B cell (primary cell): Measurements from ENCODE around the gene CDK4. TPM values are rescaled to one million over a fixed set of nuclear protein-coding genes. Genes with fewer than 3 reads are reported as not detected.
A peak's percentile ranks its signal among the peaks of the same experiment; 100 is the strongest.

Experiments used
- ATAC-seq: fragments of 200-7000 bp; cut with Tn5 transposase; one replicate; pipeline ENCODE4 v1.10.0; 2021; ENCODE audit warnings: low read depth, mild to moderate bottlenecking, moderate number of reproducible peaks, moderate library complexity
- CTCF ChIA-PET: fragments of 350-600 bp; sonication (Branson Sonifier 250); formaldehyde crosslinking; loops from one replicate; lab custom pipeline; 2021; ENCODE audit warnings: antibody characterized with exemption, inconsistent platforms; lab: Charles Lee
- POLR2A ChIA-PET: fragments of 350-600 bp; sonication (Branson Sonifier 250); formaldehyde crosslinking; loops from one replicate; lab custom pipeline; 2021; ENCODE audit warnings: antibody characterized with exemption; lab: Charles Lee
- DNase-seq: peaks from one replicate; pipeline ENCODE4 v3.0.0; 2013
- H2AFZ ChIP-seq: 2 replicates; pipeline ENCODE4 v1.6.1; 2012; ENCODE audit warnings: mild to moderate bottlenecking, low read depth, low read length; ENCODE audit not compliant: insufficient read depth, poor library complexity, severe bottlenecking
- H3K27ac ChIP-seq, 2 donors: 1 replicate in 1 of 2; 2 replicates in 1 of 2; pipeline ENCODE4 v1.5.1; 2012 to 2013; ENCODE audit warnings: low read length in 2 of 2, mild to moderate bottlenecking in 2 of 2, moderate library complexity in 1 of 2
- H3K27me3 ChIP-seq, 4 experiments: fragments of 200-600 bp in 1 of 4; sonication (generic) in 1 of 4; replicated peaks in 1 of 4; 1 replicate in 2 of 4; 2 replicates in 2 of 4; pipeline versions ENCODE4 v1.6.1 to v1.7.0; 2013 to 2016; ENCODE audit warnings: low read length in 3 of 4, mild to moderate bottlenecking in 2 of 4, mixed read lengths in 1 of 4, moderate library complexity in 1 of 4; ENCODE audit not compliant: insufficient read depth in 4 of 4, control insufficient read depth in 3 of 4; ENCODE audit errors: control extremely low read depth in 1 of 4
- H3K36me3 ChIP-seq, 2 experiments: replicated peaks in 1 of 2; 1 replicate in 1 of 2; 2 replicates in 1 of 2; pipeline versions ENCODE4 v1.6.1 to v1.7.1; 2013; ENCODE audit warnings: low read length in 1 of 2; ENCODE audit not compliant: insufficient read depth in 2 of 2, control insufficient read depth in 1 of 2; ENCODE audit errors: control extremely low read depth in 1 of 2, extremely low read depth in 1 of 2
- H3K4me1 ChIP-seq, 2 donors: fragments of 200-600 bp in 1 of 2; sonication (generic) in 1 of 2; 1 replicate in 1 of 2; 2 replicates in 1 of 2; pipeline versions ENCODE4 v1.5.1 to v1.6.1; 2013 to 2017; ENCODE audit warnings: low read length in 2 of 2; ENCODE audit not compliant: control insufficient read depth in 2 of 2, insufficient read depth in 2 of 2
- H3K4me2 ChIP-seq: replicated peaks from 2 replicates; pipeline ENCODE3; 2012; ENCODE audit warnings: mild to moderate bottlenecking, low read depth, low read length; ENCODE audit not compliant: poor library complexity, severe bottlenecking
- H3K4me3 ChIP-seq, 5 experiments: fragments of 200-600 bp in 1 of 5; sonication (generic) in 1 of 5; 1 replicate in 3 of 5; 2 replicates in 2 of 5; pipeline versions ENCODE4 v1.5.1 to v1.7.0; 2011 to 2016; ENCODE audit warnings: low read length in 4 of 5, mild to moderate bottlenecking in 4 of 5, low read depth in 2 of 5, control low read depth in 1 of 5, moderate library complexity in 1 of 5; ENCODE audit not compliant: insufficient read depth in 1 of 5; ENCODE audit errors: control extremely low read depth in 1 of 5, extremely low read depth in 1 of 5
- H3K79me2 ChIP-seq: fragments of 200-600 bp; sonication (generic); one replicate; pipeline ENCODE4 v1.6.0; 2016; ENCODE audit warnings: low read length; ENCODE audit not compliant: control insufficient read depth, insufficient read depth
- H3K9ac ChIP-seq: fragments of 200-600 bp; sonication (generic); 2 replicates; pipeline ENCODE4 v1.6.1; 2017; ENCODE audit warnings: mild to moderate bottlenecking, low read length, moderate library complexity
- H3K9me3 ChIP-seq, 3 donors: one replicate each; pipeline versions ENCODE4 v1.6.1 to v1.7.1; 2013; ENCODE audit warnings: low read length in 2 of 3; ENCODE audit not compliant: control insufficient read depth in 2 of 3, insufficient read depth in 1 of 3; ENCODE audit errors: control extremely low read depth in 1 of 3
- H4K20me1 ChIP-seq: 2 replicates; pipeline ENCODE4 v1.6.0; 2012; ENCODE audit warnings: mild to moderate bottlenecking, low read length; ENCODE audit not compliant: insufficient read depth, control insufficient read depth, poor library complexity, severe bottlenecking
- H3K27ac Mint-ChIP-seq: one replicate; pipeline ENCODE4 v1.8.0; 2021; ENCODE audit warnings: mixed read lengths
- H3K27me3 Mint-ChIP-seq: one replicate; pipeline ENCODE4 v1.8.0; 2021; ENCODE audit warnings: mixed read lengths
- H3K4me1 Mint-ChIP-seq: one replicate; pipeline ENCODE4 v1.8.0; 2021; ENCODE audit warnings: mixed read lengths
- H3K4me3 Mint-ChIP-seq: one replicate; pipeline ENCODE4 v1.8.0; 2021; ENCODE audit warnings: mixed read lengths
- H3K9me3 Mint-ChIP-seq: one replicate; pipeline ENCODE4 v1.8.0; 2022; ENCODE audit warnings: mixed read lengths; ENCODE audit not compliant: insufficient read depth
- EZH2 ChIP-seq: IDR thresholded peaks from 2 replicates; pipeline ENCODE4 v1.6.1; 2012; ENCODE audit warnings: borderline replicate concordance, low read depth, mild to moderate bottlenecking, moderate library complexity, low read length; ENCODE audit not compliant: insufficient read depth, poor library complexity, severe bottlenecking
- WGBS: methylation state at CpG from one replicate; pipeline ENCODE4 v1.1.5; 2013; ENCODE audit warnings: missing lambda C conversion rate; ENCODE audit not compliant: insufficient coverage; 5-methylcytosine and 5-hydroxymethylcytosine counted together
- intact Hi-C: fragments of 100-400 bp; cut with micrococcal nuclease; formaldehyde crosslinking; loops from one replicate; pipeline ENCODE4 v1.10.0; 2022
- polyA plus RNA-seq: library from polyadenylated mRNA; depleted of rRNA; stranded (reverse); fragments of >200 nt; gene quantifications from 2 replicates; pipeline ENCODE4 v1.2.3, GENCODE V29; 2012
- total RNA-seq, 2 donors: library from RNA; stranded (reverse); fragments of 120-200 nt in 1 of 2; gene quantifications; 1 replicate in 1 of 2; 2 replicates in 1 of 2; pipeline versions ENCODE4 v1.2.3 to v1.2.4, GENCODE V29; 2013 to 2022
- TF ChIP-seq, protein P1 (sequence below): fragments of 200-600 bp; IDR thresholded peaks from one replicate; pipeline ENCODE4 v1.8.0; 2022; ENCODE audit warnings: antibody characterized with exemption, mild to moderate bottlenecking

The CDK4 gene
- total and polyA plus RNA-seq, 2 donors (not counting 1 experiment from before 2014, with no cell fraction given), result 34.8 to 44.6 TPM

DNA sequence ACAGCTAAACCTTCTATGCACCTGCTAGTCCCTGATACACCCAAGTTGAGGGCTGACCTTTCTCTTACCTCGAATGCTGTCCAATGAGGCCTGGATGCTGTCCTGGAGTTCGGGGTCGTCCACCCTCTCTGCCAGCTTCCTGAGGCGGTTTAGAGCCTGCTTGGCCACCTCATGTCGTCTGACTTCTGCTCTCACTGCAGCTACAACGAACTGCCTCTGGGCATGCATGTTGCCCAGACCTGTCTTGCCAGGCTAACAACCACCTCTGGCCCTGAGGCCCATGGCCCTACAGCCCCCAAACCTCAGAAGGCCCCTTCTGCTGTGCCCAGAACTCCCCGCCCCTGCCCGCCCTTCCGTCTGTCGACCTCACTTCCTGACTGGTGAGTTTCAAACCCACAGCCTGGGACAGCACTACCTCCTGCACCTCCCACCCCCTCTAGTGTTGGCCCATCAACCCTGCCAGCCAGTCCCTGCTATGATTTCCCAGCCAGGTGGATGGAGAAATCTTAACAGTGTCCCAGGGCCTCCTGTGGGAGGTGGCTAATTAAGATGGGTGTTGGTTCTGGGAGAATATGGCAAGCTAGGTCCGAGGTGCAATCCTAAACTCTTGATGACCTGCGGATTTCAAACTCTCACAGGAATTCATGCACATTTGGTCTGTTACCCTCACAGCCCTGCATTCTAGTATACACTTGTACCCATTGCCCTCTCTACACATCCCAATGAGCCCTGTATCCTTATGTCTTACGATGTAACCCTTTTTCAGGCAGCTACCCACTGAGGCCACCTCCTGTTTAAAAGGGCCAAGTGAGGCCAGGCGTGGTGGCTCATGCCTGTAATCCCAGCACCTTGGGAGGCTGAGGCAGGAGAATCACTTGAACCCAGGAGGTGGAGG is 10.0 kb downstream of the CDK4 start:
- H3K4me2 ChIP-seq, result peak overlapping the region; percentile 71
- TF ChIP-seq EZH2, result no peak
- TF ChIP-seq, protein P1, sequence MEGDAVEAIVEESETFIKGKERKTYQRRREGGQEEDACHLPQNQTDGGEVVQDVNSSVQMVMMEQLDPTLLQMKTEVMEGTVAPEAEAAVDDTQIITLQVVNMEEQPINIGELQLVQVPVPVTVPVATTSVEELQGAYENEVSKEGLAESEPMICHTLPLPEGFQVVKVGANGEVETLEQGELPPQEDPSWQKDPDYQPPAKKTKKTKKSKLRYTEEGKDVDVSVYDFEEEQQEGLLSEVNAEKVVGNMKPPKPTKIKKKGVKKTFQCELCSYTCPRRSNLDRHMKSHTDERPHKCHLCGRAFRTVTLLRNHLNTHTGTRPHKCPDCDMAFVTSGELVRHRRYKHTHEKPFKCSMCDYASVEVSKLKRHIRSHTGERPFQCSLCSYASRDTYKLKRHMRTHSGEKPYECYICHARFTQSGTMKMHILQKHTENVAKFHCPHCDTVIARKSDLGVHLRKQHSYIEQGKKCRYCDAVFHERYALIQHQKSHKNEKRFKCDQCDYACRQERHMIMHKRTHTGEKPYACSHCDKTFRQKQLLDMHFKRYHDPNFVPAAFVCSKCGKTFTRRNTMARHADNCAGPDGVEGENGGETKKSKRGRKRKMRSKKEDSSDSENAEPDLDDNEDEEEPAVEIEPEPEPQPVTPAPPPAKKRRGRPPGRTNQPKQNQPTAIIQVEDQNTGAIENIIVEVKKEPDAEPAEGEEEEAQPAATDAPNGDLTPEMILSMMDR, result peak; percentile 64
- WGBS, result 14% methylated on average over 13 of the region's 14 CpGs
- peak overlapping the region; percentile 43 to 79 (median 62) for H3K4me3 ChIP-seq
- peak overlapping the region; percentile 84 for H3K4me3 Mint-ChIP-seq
- H4K20me1 ChIP-seq, result peaks cover 38% of the 10 kb centered on the region
- ATAC-seq (peak; percentile 58), DNase-seq (peak; percentile 82)
- H3K4me1 Mint-ChIP-seq, result peaks cover 55% of the 10 kb centered on the region
- H3K27ac Mint-ChIP-seq, result peak overlapping the region; percentile 83
- peaks cover under 1 to 24% of the 10 kb centered on the region in 2 experiments for H3K36me3 ChIP-seq
- ChIA-PET POLR2A (interaction anchor here (0.6 to 1.5 kb wide), 4 partner anchors 9 to 50 kb away, joined by 3 read pairs; no protein-coding TSS in a partner anchor), CTCF (interaction anchor here (0.7 to 4.0 kb wide), 13 partner anchors 10 to 159 kb away, joined by 3 to 21 read pairs (median 6); partner anchors contain the start of genes B4GALNT1, CDK4, CYP27B1 and EEF1AKMT3)
- peaks cover 43 to 63% of the 10 kb centered on the region in 2 donors for H3K4me1 ChIP-seq
- H3K9me3 Mint-ChIP-seq, result no peaks in the 10 kb centered on the region
- no peaks in the 10 kb centered on the region for H3K27me3 Mint-ChIP-seq
- no peaks in the 10 kb centered on the region for H3K27me3 ChIP-seq
- no peaks in the 10 kb centered on the region for H3K9me3 ChIP-seq
- H3K9ac ChIP-seq, result peak overlapping the region; percentile 60
- intact Hi-C loops, result loop anchor here (1.0 to 5.0 kb wide), 3 partner anchors 40 to 159 kb away; partner anchors contain the start of genes B4GALNT1 and TSFM
- H3K27ac ChIP-seq, result peak overlapping the region; percentile 45 to 70
- peak overlapping the region; percentile 65 for H2AFZ ChIP-seq
- H3K79me2 ChIP-seq, result peaks cover 72% of the 10 kb centered on the region
